Renal pelvis (tissue), 4 donors: ENCODE data around the gene RCE1. TPM values are rescaled to one million over a fixed set of nuclear protein-coding genes. Genes with fewer than 3 reads are reported as not detected.
A peak's percentile ranks its signal among the peaks of the same experiment; 100 is the strongest.

ENCODE experiments used
- DNase-seq: peaks from one replicate; pipeline ENCODE4 v3.0.0-alpha.2; 2013
- polyA plus RNA-seq, 3 donors: library from polyadenylated mRNA; unstranded; fragments of 120-200 nt; gene quantifications; one replicate each; pipeline ENCODE4 v1.2.1, GENCODE V29; 2013; ENCODE audit not compliant: insufficient read length in 3 of 3

The RCE1 gene
- polyA plus RNA-seq, 3 donors, result 25.4 to 34.2 (median 33.5) TPM

GRCh38 chr11:66866511-66866986 is 23.3 kb downstream of the RCE1 start:
- no peak for DNase-seq

DNA sequence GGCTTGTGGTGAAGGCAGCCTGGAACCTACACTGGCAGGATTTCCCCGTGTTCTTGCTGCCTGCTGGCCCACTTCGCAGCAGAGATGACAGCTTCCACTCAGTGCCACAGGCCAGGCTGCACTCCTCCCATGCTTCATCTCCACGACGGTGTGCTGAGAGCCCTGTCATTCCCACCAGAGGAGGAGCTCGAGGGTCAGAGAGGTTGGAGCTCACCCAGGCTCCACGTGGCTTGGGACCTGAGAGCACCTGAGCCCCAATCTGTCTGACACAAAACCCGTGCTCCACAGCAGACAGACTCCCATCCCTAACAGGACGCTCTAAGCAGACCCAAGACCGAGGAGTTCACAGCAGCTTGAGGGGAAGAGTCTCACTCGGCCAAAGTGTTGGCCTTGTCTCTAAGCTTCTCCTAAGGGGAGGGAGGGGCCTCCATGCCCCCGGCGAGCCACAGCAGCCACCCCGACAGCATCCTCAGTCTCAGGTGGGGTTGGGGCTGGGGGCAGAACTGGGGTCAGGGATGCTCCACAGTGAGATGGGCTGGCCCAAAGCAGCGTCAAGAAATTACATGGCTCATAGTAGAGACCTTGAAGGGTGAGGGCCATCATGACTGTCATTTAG is 24.3 kb downstream of the RCE1 start:
- no peak for DNase-seq

DNA sequence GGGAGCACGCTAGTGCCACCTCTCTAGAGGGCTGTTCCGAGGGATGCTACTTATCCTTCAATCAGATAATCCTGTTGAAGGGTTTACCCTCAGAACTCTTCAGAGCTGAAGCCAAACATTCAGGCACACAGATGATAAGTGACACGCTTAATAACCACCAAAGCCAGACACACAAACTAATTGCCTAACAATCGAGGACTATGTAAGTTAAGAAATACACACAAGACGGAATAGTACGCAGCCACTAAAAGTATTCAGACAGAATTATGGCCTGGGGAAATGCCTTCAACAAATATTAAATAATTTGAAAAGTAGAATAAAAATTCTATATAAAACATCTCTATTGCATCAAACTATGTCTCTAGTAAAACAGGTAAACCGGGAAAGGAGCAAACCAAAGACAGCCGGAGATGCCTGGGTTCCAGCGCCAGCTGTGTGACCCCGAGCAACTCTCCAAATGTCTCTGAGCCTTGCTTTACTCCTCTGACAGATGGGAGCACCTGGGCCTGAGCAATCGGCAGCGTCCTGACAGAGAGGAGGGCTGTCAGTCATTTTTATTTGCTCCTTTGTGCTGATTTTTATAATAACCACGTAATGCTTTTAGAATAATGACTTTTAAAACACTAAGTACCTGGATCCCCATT is 25.0 kb downstream of the RCE1 start:
- DNase-seq, result no peak

- no peak for DNase-seq
Observed at GRCh38 chr11:66868726-66869566, 25.7 kb downstream of the RCE1 start.

- no peak for DNase-seq
Observed at GRCh38 chr11:66869567-66869870, 26.3 kb downstream of the RCE1 start.

GRCh38 chr11:66870131-66870530 is 26.9 kb downstream of the RCE1 start:
- DNase-seq, result no peak

GRCh38 chr11:66870616-66871520 is 27.6 kb downstream of the RCE1 start:
- no peak for DNase-seq

- DNase-seq, result no peak
Observed at GRCh38 chr11:66871521-66871901, 28.3 kb downstream of the RCE1 start.

GRCh38 chr11:66874232-66874631 is 31.0 kb downstream of the RCE1 start:
- no peak for DNase-seq

- DNase-seq, result no peak
Observed at GRCh38 chr11:66875378-66875777, 32.1 kb downstream of the RCE1 start.

GRCh38 chr11:66877588-66878385 is 34.5 kb downstream of the RCE1 start:
- no peak for DNase-seq

- no peak for DNase-seq
Observed at GRCh38 chr11:66878474-66878873, 35.2 kb downstream of the RCE1 start.

DNA sequence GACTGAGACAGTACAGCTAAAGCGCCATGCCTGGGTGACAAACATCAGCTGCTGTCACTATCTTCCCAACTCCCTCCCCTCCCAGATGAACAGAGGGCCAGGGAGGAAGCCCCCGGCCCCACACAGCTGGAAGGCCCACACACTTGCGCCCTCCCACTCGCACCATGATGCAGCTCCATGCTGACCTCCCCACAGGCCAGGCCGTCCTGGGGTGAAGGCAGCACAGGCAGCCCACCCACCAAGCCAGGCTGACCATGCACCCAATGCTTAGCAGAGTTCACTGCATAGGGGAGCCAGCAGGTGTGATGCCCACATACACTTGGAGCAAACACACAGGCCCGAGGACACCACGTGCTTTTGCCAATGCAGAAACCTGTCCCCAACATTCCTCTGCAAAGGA is 35.8 kb downstream of the RCE1 start:
- DNase-seq, result no peak

DNA sequence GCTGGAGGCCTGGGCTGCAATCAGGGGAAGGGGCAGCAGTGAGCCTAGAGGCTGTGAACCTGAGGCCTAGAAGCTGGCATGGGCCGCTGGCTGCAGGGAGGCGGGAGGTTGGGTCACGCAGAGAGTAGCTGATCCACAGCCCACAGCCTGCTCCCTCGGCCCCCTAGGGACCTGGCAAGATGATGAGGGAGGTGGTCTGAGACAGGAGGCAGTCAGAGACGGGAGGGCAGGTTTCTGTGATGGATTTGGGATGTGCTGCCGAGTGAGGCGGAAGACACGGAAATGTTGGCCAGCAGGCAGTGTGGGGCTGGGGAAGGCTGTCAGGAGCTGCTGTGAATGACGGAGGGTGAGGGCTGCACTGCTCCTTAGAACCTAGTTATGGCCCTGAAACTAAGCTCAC is 36.3 kb downstream of the RCE1 start:
- no peak for DNase-seq

- DNase-seq, result no peak
Observed at GRCh38 chr11:66879999-66880398, 36.8 kb downstream of the RCE1 start.

DNA sequence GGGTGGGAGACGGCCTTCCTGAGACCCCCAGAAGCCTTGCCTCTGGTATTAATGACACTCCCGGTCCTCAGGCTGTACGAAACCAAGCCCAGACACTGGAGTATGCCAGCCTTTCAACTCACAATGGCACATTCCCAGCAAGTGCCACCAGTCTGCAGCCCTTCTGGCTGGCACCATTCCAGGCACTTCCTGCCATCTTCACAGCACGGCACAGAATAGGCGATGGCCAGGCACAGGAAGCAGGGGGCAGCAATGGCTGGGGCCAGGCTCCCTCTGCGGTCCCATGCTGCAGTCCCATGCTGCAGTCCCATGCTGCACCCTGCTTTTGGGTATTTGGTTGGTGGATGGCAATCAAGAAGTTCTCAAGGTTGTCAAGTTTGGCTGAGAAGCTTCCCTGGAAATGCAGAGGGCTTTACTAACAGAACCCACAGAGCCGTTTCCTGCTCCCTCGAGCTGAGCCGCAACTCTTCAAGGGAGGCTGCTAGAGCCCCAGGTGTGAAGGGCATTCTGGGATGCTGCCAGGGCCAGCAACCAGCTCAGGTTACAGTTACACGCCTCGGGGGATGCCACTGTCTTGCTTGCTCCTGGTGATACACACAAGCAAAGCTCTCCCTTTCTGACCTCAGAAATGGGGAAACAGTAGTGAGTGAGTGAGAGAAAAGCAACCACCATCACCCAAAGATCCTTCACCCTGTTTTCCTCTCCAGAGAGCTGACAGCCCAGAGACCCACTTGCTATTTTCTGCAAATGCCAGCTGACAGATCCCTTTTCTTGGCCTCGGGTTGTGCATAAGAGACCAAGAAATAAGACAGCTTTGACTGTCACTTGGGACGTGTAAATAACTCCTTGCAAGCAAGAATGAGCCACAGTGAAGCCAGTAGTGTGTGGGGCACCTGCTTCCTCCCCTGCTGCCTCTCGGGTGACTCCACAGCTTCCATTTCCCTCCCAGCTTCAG is 37.5 kb downstream of the RCE1 start:
- DNase-seq, result peak; percentile 74

- DNase-seq, result no peak
Observed at GRCh38 chr11:66881451-66881835, 38.2 kb downstream of the RCE1 start.

DNA sequence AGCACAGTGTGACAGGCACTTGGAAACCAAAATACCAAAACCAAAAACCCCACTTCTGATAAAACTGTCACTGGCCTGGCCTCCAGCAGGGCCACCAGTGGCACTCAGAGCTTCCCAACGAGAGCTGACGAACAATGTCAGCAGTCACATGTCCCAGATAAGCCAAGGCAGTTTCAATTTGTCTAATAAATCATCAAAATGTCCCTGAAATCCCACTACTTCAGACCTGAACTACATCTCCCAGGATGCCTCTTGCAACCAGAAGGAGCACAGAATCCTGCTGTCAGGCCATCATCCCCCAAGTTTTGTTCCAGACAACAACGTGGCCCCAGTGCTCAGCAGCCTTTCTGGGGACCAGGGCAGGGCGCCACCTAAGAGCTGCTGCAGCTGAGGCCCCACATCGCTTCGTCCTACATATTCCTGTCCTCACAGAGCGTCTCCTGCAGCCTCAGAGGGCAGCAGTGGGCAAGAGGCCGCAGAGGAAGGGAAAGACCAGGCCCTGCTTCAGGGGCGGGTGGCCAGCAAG is 38.7 kb downstream of the RCE1 start:
- DNase-seq, result no peak

GRCh38 chr11:66882561-66883015 is 39.3 kb downstream of the RCE1 start:
- no peak for DNase-seq
